ENCODE results near the gene IRAK2. TPM values are rescaled to one million over a fixed set of nuclear protein-coding genes. Genes with fewer than 3 reads are reported as not detected.

The IRAK2 gene
- total RNA-seq, 4 donors from 2014 or later, result 1.5 to 10.8 (median 4.7) TPM

DNA sequence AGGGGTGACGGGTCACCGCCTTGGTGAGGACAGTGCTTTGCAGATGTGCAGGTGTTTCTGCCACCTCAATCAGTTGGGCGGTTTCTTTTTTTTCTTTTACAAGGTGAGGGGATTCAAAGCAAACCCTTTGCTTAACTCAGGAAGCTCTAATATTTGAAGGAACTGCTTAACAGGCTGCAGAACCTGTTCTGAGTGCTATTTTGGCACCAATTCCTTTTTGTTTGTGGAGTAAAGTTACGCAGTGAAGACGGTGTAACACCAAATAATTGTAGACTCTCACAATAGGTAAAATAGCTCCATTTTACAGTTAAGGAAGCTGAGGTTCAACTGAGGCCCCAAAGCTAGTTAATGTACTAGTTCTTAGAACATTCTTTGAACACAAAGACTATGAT is 121.4 kb downstream of the IRAK2 start:
- Histone ChIP-seq H3K9me3 (no peaks in the 10 kb centered on the region), H3K36me3 (peaks cover 0 to 57% (median under 1%) of the 10 kb centered on the region in 3 donors), H3K27me3 (no peaks in the 10 kb centered on the region), H3K4me1 (peaks cover 0 to 10% (median 0%) of the 10 kb centered on the region in 4 donors), H3K27ac (no peak overlapping the region), H3K4me3 (no peak overlapping the region)
- DNase-seq (ENCODE audit: low spot score in 2 of 2), result no peak
- TF ChIP-seq EP300 (IDR thresholded peaks at IDR 0.05), result no peak
- TF ChIP-seq, protein P1, sequence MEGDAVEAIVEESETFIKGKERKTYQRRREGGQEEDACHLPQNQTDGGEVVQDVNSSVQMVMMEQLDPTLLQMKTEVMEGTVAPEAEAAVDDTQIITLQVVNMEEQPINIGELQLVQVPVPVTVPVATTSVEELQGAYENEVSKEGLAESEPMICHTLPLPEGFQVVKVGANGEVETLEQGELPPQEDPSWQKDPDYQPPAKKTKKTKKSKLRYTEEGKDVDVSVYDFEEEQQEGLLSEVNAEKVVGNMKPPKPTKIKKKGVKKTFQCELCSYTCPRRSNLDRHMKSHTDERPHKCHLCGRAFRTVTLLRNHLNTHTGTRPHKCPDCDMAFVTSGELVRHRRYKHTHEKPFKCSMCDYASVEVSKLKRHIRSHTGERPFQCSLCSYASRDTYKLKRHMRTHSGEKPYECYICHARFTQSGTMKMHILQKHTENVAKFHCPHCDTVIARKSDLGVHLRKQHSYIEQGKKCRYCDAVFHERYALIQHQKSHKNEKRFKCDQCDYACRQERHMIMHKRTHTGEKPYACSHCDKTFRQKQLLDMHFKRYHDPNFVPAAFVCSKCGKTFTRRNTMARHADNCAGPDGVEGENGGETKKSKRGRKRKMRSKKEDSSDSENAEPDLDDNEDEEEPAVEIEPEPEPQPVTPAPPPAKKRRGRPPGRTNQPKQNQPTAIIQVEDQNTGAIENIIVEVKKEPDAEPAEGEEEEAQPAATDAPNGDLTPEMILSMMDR (IDR thresholded peaks at IDR 0.05), result no peak
- 91 to 95% methylated on average over 5 of the region's 5 CpGs for WGBS, 2 donors

DNA sequence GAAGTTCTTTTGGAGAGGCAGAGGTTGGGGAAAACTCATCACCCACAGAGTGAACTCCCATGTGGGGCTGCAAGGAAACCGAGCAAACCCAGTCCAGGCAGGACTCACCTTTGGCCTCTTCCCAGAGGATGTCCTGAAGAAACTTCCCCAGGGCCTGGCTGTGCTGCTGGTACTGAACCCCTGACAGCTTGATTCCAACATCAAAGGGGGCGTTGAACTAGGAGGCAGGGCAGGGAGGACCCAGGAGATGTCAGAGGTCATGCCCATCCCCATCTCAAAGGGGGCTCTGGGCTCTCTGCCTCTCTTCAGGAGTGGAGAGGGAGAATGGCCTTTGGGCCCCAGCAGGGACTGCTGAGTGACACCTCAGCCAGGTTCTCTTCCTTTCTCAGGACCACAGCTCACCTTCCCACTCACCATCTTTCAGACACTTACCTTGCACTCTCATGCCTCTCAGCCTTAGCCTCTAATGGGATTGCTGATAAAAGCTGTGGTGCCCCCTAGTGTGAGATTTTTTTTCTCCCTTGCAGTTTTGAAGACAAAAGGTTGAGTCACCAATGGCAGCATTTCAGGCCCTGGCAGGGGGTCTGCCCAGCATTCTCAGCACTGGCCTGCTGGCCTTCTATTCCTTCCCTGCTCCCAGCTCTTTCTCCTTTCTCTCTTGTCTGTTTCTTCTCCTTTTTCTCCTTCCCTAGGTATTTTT is 122.0 kb downstream of the IRAK2 start:
- Histone ChIP-seq H3K36me3 (peaks cover 0 to 54% (median 0%) of the 10 kb centered on the region in 3 donors), H3K9me3 (no peaks in the 10 kb centered on the region), H3K27ac (no peak overlapping the region), H3K27me3 (no peaks in the 10 kb centered on the region), H3K4me3 (no peak overlapping the region), H3K4me1 (peaks cover 0 to 10% (median 0%) of the 10 kb centered on the region in 4 donors)
- 68 to 75% methylated on average over 2 of the region's 2 CpGs for WGBS, 2 donors
- DNase-seq (ENCODE audit: low spot score in 2 of 2), result peak in 1 of 2 donors; percentile 76
- TF ChIP-seq POLR2A (IDR thresholded peaks at IDR 0.05) (no peak), EP300 (IDR thresholded peaks at IDR 0.05) (no peak)
- TF ChIP-seq, protein P1 (IDR thresholded peaks at IDR 0.05), result no peak

DNA sequence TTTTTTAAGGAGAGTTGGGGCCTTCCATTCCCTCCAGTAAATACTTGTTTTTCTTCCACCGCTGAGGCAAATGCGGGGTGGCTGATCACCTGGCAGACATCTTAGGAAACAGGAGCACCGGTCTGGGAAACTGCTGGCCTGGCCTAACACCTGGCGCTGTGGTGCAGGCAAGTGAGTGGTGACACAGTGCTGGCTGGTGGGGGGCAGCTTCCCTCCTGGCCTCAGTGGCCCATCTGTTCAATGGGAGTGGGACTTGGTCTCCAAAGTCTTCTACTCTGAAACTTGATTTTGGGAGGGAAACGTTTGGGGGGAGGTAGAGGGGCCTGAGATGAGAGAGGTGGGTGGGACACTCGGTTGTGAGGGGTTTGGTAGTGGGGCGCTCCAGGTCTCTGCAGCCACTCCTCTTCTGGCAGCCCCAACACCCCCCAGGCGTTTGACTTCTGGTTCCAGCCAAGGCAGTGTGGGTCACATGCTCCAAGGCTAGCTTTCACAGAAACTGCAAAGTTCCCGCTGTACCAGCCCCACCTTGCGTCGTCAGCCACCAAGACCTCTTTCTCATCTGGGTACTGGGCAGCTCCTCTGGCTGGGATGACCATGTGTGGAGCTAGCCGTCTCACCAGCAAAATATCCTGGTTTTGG is 123.3 kb downstream of the IRAK2 start:
- TF ChIP-seq POLR2A (IDR thresholded peaks at IDR 0.05), result no peak
- TF ChIP-seq, protein P1 (IDR thresholded peaks at IDR 0.05), result no peak
- no peak for TF ChIP-seq EP300 (IDR thresholded peaks at IDR 0.05)
- Histone ChIP-seq H3K4me1 (peaks cover 0 to 8% (median 0%) of the 10 kb centered on the region in 4 donors), H3K27me3 (no peaks in the 10 kb centered on the region), H3K4me3 (no peak overlapping the region), H3K9me3 (no peaks in the 10 kb centered on the region), H3K27ac (no peak overlapping the region), H3K36me3 (peaks cover 0 to 66% (median 0%) of the 10 kb centered on the region in 3 donors)
- no peak for DNase-seq (ENCODE audit: low spot score in 2 of 2)
- WGBS, 2 donors, result 92 to 96% methylated on average over 12 of the region's 12 CpGs

DNA sequence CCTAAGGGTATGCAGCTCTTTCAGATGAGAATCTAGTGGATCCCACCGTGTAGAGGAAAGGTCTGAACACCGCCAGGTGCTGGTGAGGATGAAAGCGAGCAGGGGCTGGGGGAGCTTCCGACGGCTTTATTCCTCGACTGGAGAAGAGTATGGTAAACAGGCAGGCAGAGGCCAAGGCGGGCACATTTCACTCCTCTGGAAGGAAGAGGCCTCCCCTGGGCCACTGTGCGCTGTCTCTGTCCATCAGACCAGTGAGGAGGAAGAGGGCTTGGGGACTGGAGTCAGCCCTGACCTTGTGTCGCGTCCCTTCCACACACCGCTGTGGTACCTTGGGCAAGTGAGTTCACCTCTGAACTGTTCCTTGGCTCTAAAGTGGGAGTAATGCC is 123.8 kb downstream of the IRAK2 start:
- DNase-seq (ENCODE audit: low spot score in 2 of 2), result no peak
- no peak for TF ChIP-seq EP300 (IDR thresholded peaks at IDR 0.05)
- no peak for TF ChIP-seq POLR2A (IDR thresholded peaks at IDR 0.05)
- TF ChIP-seq, protein P1 (IDR thresholded peaks at IDR 0.05), result no peak
- H3K36me3 ChIP-seq, result peaks cover 0 to 68% (median 0%) of the 10 kb centered on the region in 3 donors
- WGBS, 2 donors, result 87 to 94% methylated on average over 11 of the region's 11 CpGs
- H3K9me3 ChIP-seq, result no peaks in the 10 kb centered on the region
- H3K4me1 ChIP-seq, result peaks cover 0 to 10% (median 0%) of the 10 kb centered on the region in 4 donors
- no peak overlapping the region for H3K4me3 ChIP-seq
- H3K27me3 ChIP-seq, result no peaks in the 10 kb centered on the region
- H3K27ac ChIP-seq, result no peak overlapping the region

DNA sequence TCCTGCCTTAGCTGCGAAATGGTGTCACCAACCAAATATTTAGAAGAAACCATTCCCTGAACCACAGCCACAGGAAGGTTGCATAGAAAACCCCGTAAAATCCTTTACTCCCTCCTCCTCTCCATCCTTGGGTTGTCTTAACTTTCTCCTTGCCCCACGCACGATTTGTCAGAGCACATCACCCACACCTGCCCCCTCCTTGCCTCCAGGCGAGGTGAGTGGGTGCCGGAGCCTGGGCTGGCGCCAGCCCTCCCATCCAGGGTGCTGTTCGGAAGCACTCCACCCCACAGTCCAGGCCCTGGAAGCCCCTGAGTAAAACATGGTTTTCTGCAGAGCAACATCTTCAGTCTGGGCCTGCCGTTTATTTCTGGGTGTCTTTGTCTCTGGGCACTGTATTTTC is 124.4 kb downstream of the IRAK2 start:
- no peak overlapping the region for H3K27ac ChIP-seq
- peaks cover 0 to 10% (median 0%) of the 10 kb centered on the region in 4 donors for H3K4me1 ChIP-seq
- H3K36me3 ChIP-seq, result peaks cover 0 to 68% (median 0%) of the 10 kb centered on the region in 3 donors
- H3K4me3 ChIP-seq, result no peak overlapping the region
- WGBS, 2 donors, result 88 to 91% methylated on average over 9 of the region's 9 CpGs
- H3K27me3 ChIP-seq, result no peaks in the 10 kb centered on the region
- no peak for DNase-seq (ENCODE audit: low spot score in 2 of 2)
- TF ChIP-seq EP300 (IDR thresholded peaks at IDR 0.05) (no peak), POLR2A (IDR thresholded peaks at IDR 0.05) (no peak)
- TF ChIP-seq, protein P1 (IDR thresholded peaks at IDR 0.05), result no peak
- no peaks in the 10 kb centered on the region for H3K9me3 ChIP-seq
